H9 (cell line): ENCODE measurements around the gene ITPR2. TPM values are rescaled to one million over a fixed set of nuclear protein-coding genes. Genes with fewer than 3 reads are reported as not detected.
A peak's percentile ranks its signal among the peaks of the same experiment; 100 is the strongest.

Experiments
- DNase-seq: peaks from one replicate; pipeline ENCODE4 v3.0.0-alpha.2; 2017
- H2AFZ ChIP-seq: one replicate; pipeline ENCODE4 v1.6.1; 2013; ENCODE audit warnings: mild to moderate bottlenecking, low read length, control low read depth, moderate library complexity
- H2AK5ac ChIP-seq: 2 replicates; pipeline ENCODE4 v1.6.1; 2013; ENCODE audit warnings: low read length, control low read depth, mixed read lengths; ENCODE audit not compliant: insufficient read length
- H2BK120ac ChIP-seq: one replicate; pipeline ENCODE4 v1.6.1; 2013; ENCODE audit warnings: low read depth, mild to moderate bottlenecking, low read length, control low read depth, inconsistent platforms; ENCODE audit not compliant: poor library complexity, severe bottlenecking
- H2BK12ac ChIP-seq: 2 replicates; pipeline ENCODE4 v1.6.1; 2013; ENCODE audit warnings: low read length, control low read depth, mixed read lengths, low read depth; ENCODE audit not compliant: insufficient read length
- H2BK15ac ChIP-seq: 2 replicates; pipeline ENCODE4 v1.6.1; 2013; ENCODE audit warnings: low read depth, low read length, control low read depth
- H2BK20ac ChIP-seq: one replicate; pipeline ENCODE4 v1.6.1; 2013; ENCODE audit warnings: low read depth, mild to moderate bottlenecking, low read length, control low read depth, inconsistent platforms; ENCODE audit not compliant: poor library complexity, severe bottlenecking
- H2BK5ac ChIP-seq: 2 replicates; pipeline ENCODE4 v1.6.1; 2013; ENCODE audit warnings: low read length, control low read depth, mixed read lengths; ENCODE audit not compliant: insufficient read length
- H3K14ac ChIP-seq: 2 replicates; pipeline ENCODE4 v1.6.1; 2013; ENCODE audit warnings: low read length, control low read depth; ENCODE audit not compliant: insufficient read depth
- H3K18ac ChIP-seq: 2 replicates; pipeline ENCODE4 v1.6.1; 2013; ENCODE audit warnings: low read depth, mild to moderate bottlenecking, mixed read lengths, low read length, control low read depth; ENCODE audit not compliant: insufficient read length
- H3K23ac ChIP-seq: 2 replicates; pipeline ENCODE4 v1.6.1; 2013; ENCODE audit warnings: low read length, control low read depth, mixed read lengths, low read depth; ENCODE audit not compliant: insufficient read length
- H3K23me2 ChIP-seq: 2 replicates; pipeline ENCODE4 v1.6.1; 2013; ENCODE audit warnings: low read depth, mild to moderate bottlenecking, mixed read lengths, low read length, control low read depth; ENCODE audit not compliant: insufficient read length, poor library complexity, severe bottlenecking
- H3K27ac ChIP-seq: 2 replicates; pipeline ENCODE4 v1.5.1; 2013; ENCODE audit warnings: low read length, control low read depth, mixed read lengths, low read depth; ENCODE audit not compliant: insufficient read length
- H3K27me3 ChIP-seq: 2 replicates; pipeline ENCODE4 v1.6.1; 2013; ENCODE audit warnings: low read length, control low read depth, inconsistent platforms; ENCODE audit not compliant: insufficient read depth
- H3K4ac ChIP-seq: 2 replicates; pipeline ENCODE4 v1.6.1; 2013; ENCODE audit warnings: low read depth, mild to moderate bottlenecking, control low read depth, inconsistent platforms, low read length, moderate library complexity
- H3K4me1 ChIP-seq: 2 replicates; pipeline ENCODE4 v1.6.1; 2013; ENCODE audit warnings: low read length, control low read depth, inconsistent platforms; ENCODE audit not compliant: insufficient read depth
- H3K4me2 ChIP-seq: 2 replicates; pipeline ENCODE4 v1.6.1; 2013; ENCODE audit warnings: low read length, control low read depth, mixed read lengths; ENCODE audit not compliant: insufficient read length, insufficient read depth
- H3K56ac ChIP-seq: 2 replicates; pipeline ENCODE4 v1.6.1; 2013; ENCODE audit warnings: low read depth, mild to moderate bottlenecking, mixed read lengths, low read length, control low read depth; ENCODE audit not compliant: insufficient read length
- H3K79me1 ChIP-seq: 2 replicates; pipeline ENCODE4 v1.6.1; 2013; ENCODE audit warnings: low read depth, mild to moderate bottlenecking, moderate library complexity, low read length, control low read depth, inconsistent platforms; ENCODE audit not compliant: insufficient read depth, poor library complexity, severe bottlenecking
- H3K79me2 ChIP-seq: 2 replicates; pipeline ENCODE4 v1.6.1; 2013; ENCODE audit warnings: low read length, control low read depth, inconsistent platforms; ENCODE audit not compliant: insufficient read depth
- H3K9ac ChIP-seq: 2 replicates; pipeline ENCODE4 v1.6.1; 2013; ENCODE audit warnings: low read length, control low read depth, mixed read lengths; ENCODE audit not compliant: insufficient read length; ENCODE audit errors: extremely low read depth
- H3K9me3 ChIP-seq: one replicate; pipeline ENCODE4 v1.6.1; 2013; ENCODE audit warnings: low read depth, low read length, inconsistent platforms; ENCODE audit not compliant: control insufficient read depth
- H3T11ph ChIP-seq: one replicate; pipeline ENCODE4 v1.6.1; 2013; ENCODE audit warnings: mild to moderate bottlenecking, low read length, control low read depth, inconsistent platforms
- H4K20me1 ChIP-seq: one replicate; pipeline ENCODE4 v1.6.1; 2013; ENCODE audit not compliant: control insufficient read depth, insufficient read length, insufficient read depth
- H4K5ac ChIP-seq: 2 replicates; pipeline ENCODE4 v1.6.1; 2013; ENCODE audit warnings: low read depth, mild to moderate bottlenecking, mixed read lengths, low read length, control low read depth; ENCODE audit not compliant: insufficient read length
- H4K8ac ChIP-seq: replicated peaks from 2 replicates; pipeline ENCODE4 v1.6.1; 2013; ENCODE audit warnings: low read length, control low read depth, mixed read lengths, low read depth; ENCODE audit not compliant: insufficient read length
- H4K91ac ChIP-seq: 2 replicates; pipeline ENCODE4 v1.6.1; 2013; ENCODE audit warnings: low read depth, mild to moderate bottlenecking, moderate library complexity, mixed read lengths, low read length, control low read depth; ENCODE audit not compliant: insufficient read length
- H3K27ac Mint-ChIP-seq, 3 experiments: 2 replicates in 2 of 3; 3 replicates in 1 of 3; pipeline ENCODE4 v1.8.0; 2020 to 2021; ENCODE audit warnings: mixed read lengths in 3 of 3, mild to moderate bottlenecking in 1 of 3, moderate library complexity in 1 of 3
- H3K27me3 Mint-ChIP-seq: 2 replicates; pipeline ENCODE4 v1.8.0; 2021; ENCODE audit warnings: low read depth, mild to moderate bottlenecking, moderate library complexity, mixed read lengths
- H3K36me3 Mint-ChIP-seq, 3 experiments: 2 replicates in 2 of 3; 3 replicates in 1 of 3; pipeline ENCODE4 v1.8.0; 2020 to 2021; ENCODE audit warnings: low read depth in 3 of 3, mixed read lengths in 3 of 3; ENCODE audit not compliant: insufficient read depth in 1 of 3
- H3K4me1 Mint-ChIP-seq, 2 experiments: 2 replicates each; pipeline ENCODE4 v1.8.0; 2020; ENCODE audit warnings: mixed read lengths in 2 of 2
- H3K4me3 Mint-ChIP-seq, 2 experiments: 2 replicates in 1 of 2; 3 replicates in 1 of 2; pipeline ENCODE4 v1.8.0; 2020 to 2021; ENCODE audit warnings: mild to moderate bottlenecking in 2 of 2, mixed read lengths in 2 of 2, moderate library complexity in 1 of 2
- H3K9me3 Mint-ChIP-seq, 2 experiments: 2 replicates in 1 of 2; 3 replicates in 1 of 2; pipeline ENCODE4 v1.8.0; 2020; ENCODE audit warnings: mild to moderate bottlenecking in 2 of 2, mixed read lengths in 2 of 2, moderate library complexity in 1 of 2
- whole genome bisulfite sequencing: extraction: QIAGEN DNeasy Blood & Tissue Kit; methylation state at CpG from one replicate; pipeline ENCODE4 v1.1.7; 2013; ENCODE audit warnings: missing lambda C conversion rate, low lambda C conversion rate, mixed read lengths; ENCODE audit not compliant: insufficient read length; ENCODE audit errors: extremely low coverage; 5-methylcytosine and 5-hydroxymethylcytosine counted together
- total RNA-seq: library from RNA; stranded (reverse); gene quantifications from 2 replicates; pipeline ENCODE4 v1.2.1, GENCODE V29; 2021
- TF ChIP-seq, protein P1 (sequence below): fragments of 200-600 bp; sonication (generic); conservative IDR thresholded peaks from 3 replicates; pipeline ENCODE4 v1.8.0; 2021; ENCODE audit warnings: antibody characterized with exemption, mild to moderate bottlenecking

The ITPR2 gene
- total RNA-seq, 1 experiment from 2014 or later: 14.8 TPM

DNA sequence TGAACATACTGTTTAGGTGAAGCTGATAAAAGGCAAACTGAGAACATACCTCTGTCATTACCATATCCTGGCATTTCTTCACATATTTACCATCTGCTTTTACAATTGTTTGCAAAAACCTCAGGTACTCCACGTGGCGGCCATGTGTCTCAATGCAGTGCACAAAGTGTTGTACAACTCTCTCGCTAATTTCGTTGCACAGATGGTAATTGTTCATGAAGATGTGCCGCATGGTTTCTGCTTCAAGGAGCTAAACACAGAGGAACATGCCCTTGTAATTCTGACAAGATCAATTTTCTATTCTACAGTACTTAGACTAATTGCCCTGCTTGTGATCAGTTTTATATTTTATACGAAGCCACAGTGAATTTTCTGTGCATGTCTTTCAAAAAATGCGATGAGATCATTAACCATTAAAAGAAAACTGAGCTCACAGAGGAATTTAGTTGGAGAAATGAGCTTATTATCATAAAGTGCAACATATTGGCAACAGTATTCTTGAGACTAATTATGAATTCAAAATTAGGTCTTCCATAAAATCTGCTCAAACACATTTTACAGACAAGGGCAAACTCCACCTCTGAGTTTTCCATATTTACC lies 233.8 kb downstream of the ITPR2 start:
- no peak for DNase-seq
- Mint-ChIP-seq H3K4me1 (no peaks in the 10 kb centered on the region), H3K36me3 (peaks cover 0 to 5% (median 4%) of the 10 kb centered on the region in 3 experiments; a peak in 4 of 7 replicates), H3K27me3 (no peaks in the 10 kb centered on the region), H3K27ac (0 out of 7 replicates have a peak overlapping the region, but pooled peaks of 1 of the 3 experiments have one; percentile 2), H3K9me3 (no peaks in the 10 kb centered on the region), H3K4me3 (no peak overlapping the region)
- H3K23me2 ChIP-seq: no peaks in the 10 kb centered on the region
- H4K8ac ChIP-seq: no peak overlapping the region
- H2BK5ac ChIP-seq: no peak overlapping the region
- no peak overlapping the region for H2AFZ ChIP-seq
- H4K91ac ChIP-seq: no peak overlapping the region
- H3K79me1 ChIP-seq: no peaks in the 10 kb centered on the region
- no peak overlapping the region for H3K27ac ChIP-seq
- no peak overlapping the region for H2BK120ac ChIP-seq
- H3K23ac ChIP-seq: no peak overlapping the region
- H2AK5ac ChIP-seq: no peak overlapping the region
- H3K9ac ChIP-seq: no peak overlapping the region
- WGBS: no CpG with 5 or more reads among the region's 7 CpGs
- H3K56ac ChIP-seq: no peak overlapping the region
- H2BK20ac ChIP-seq: no peak overlapping the region
- no peak overlapping the region for H3K14ac ChIP-seq
- no peaks in the 10 kb centered on the region for H4K20me1 ChIP-seq
- no peak overlapping the region for H2BK15ac ChIP-seq
- H3K9me3 ChIP-seq: no peaks in the 10 kb centered on the region
- H2BK12ac ChIP-seq: no peak overlapping the region
- H3K27me3 ChIP-seq: no peaks in the 10 kb centered on the region
- H3T11ph ChIP-seq: no peak overlapping the region
- no peak overlapping the region for H4K5ac ChIP-seq
- no peaks in the 10 kb centered on the region for H3K4me1 ChIP-seq
- no peak overlapping the region for H3K4me2 ChIP-seq
- H3K18ac ChIP-seq: no peak overlapping the region
- TF ChIP-seq, protein P1, sequence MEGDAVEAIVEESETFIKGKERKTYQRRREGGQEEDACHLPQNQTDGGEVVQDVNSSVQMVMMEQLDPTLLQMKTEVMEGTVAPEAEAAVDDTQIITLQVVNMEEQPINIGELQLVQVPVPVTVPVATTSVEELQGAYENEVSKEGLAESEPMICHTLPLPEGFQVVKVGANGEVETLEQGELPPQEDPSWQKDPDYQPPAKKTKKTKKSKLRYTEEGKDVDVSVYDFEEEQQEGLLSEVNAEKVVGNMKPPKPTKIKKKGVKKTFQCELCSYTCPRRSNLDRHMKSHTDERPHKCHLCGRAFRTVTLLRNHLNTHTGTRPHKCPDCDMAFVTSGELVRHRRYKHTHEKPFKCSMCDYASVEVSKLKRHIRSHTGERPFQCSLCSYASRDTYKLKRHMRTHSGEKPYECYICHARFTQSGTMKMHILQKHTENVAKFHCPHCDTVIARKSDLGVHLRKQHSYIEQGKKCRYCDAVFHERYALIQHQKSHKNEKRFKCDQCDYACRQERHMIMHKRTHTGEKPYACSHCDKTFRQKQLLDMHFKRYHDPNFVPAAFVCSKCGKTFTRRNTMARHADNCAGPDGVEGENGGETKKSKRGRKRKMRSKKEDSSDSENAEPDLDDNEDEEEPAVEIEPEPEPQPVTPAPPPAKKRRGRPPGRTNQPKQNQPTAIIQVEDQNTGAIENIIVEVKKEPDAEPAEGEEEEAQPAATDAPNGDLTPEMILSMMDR: no peak
- H3K79me2 ChIP-seq: no peaks in the 10 kb centered on the region
- H3K4ac ChIP-seq: no peak overlapping the region
